ENCODE measurements around the gene TSPAN9. TPM values are rescaled to one million over a fixed set of nuclear protein-coding genes. Genes with fewer than 3 reads are reported as not detected.

Gene TSPAN9
- total RNA-seq, 1 experiment from 2014 or later: 23.0 TPM

- Histone ChIP-seq H3K27ac (no peak overlapping the region), H3K27me3 (replicated peaks) (peaks cover 20% of the 10 kb centered on the region), H3K4me3 (no peak overlapping the region), H3K9me3 (replicated peaks) (no peaks in the 10 kb centered on the region), H3K36me3 (no peaks in the 10 kb centered on the region), H3K4me1 (replicated peaks) (peaks cover 7% of the 10 kb centered on the region; the same call in 1 of the 2 replicates)
- no peak for DNase-seq (ENCODE audit: low read depth in 1 of 2, low spot score in 2 of 2)
These were observed 238.1 kb downstream of the TSPAN9 start for GRCh38 chr12:3315201-3315661.

GRCh38 chr12:3316776-3317480, 239.7 kb downstream of the TSPAN9 start:
- Histone ChIP-seq H3K27me3 (replicated peaks) (peaks cover 20% of the 10 kb centered on the region), H3K9me3 (replicated peaks) (no peaks in the 10 kb centered on the region), H3K27ac (no peak overlapping the region), H3K36me3 (no peaks in the 10 kb centered on the region), H3K4me1 (replicated peaks) (peaks cover 7% of the 10 kb centered on the region; the same call in 1 of the 2 replicates), H3K4me3 (no peak overlapping the region)
- no peak for DNase-seq (ENCODE audit: low read depth in 1 of 2, low spot score in 2 of 2)

- H3K27me3 ChIP-seq (replicated peaks): peaks cover 20% of the 10 kb centered on the region
- H3K4me1 ChIP-seq (replicated peaks): peaks cover 7% of the 10 kb centered on the region; the same call in 1 of the 2 replicates
- no peak for DNase-seq (ENCODE audit: low read depth in 1 of 2, low spot score in 2 of 2)
- no peak overlapping the region for H3K27ac ChIP-seq
- no peak overlapping the region for H3K4me3 ChIP-seq
- no peaks in the 10 kb centered on the region for H3K9me3 ChIP-seq (replicated peaks)
- no peaks in the 10 kb centered on the region for H3K36me3 ChIP-seq
These were observed 240.3 kb downstream of the TSPAN9 start for GRCh38 chr12:3317481-3317815.

GRCh38 chr12:3317841-3318501, 240.8 kb downstream of the TSPAN9 start:
- no peaks in the 10 kb centered on the region for H3K36me3 ChIP-seq
- no peak overlapping the region for H3K27ac ChIP-seq
- H3K9me3 ChIP-seq (replicated peaks): no peaks in the 10 kb centered on the region
- H3K27me3 ChIP-seq (replicated peaks): peaks cover 20% of the 10 kb centered on the region
- peaks cover 7% of the 10 kb centered on the region; the same call in 1 of the 2 replicates for H3K4me1 ChIP-seq (replicated peaks)
- no peak overlapping the region for H3K4me3 ChIP-seq
- no peak for DNase-seq (ENCODE audit: low read depth in 1 of 2, low spot score in 2 of 2)

GRCh38 chr12:3319723-3320492, 242.7 kb downstream of the TSPAN9 start:
- Histone ChIP-seq H3K9me3 (replicated peaks) (no peaks in the 10 kb centered on the region), H3K4me3 (no peak overlapping the region), H3K27ac (no peak overlapping the region), H3K36me3 (no peaks in the 10 kb centered on the region), H3K4me1 (replicated peaks) (no peaks in the 10 kb centered on the region), H3K27me3 (replicated peaks) (peaks cover 27% of the 10 kb centered on the region)
- DNase-seq (ENCODE audit: low read depth in 1 of 2, low spot score in 2 of 2): no peak

GRCh38 chr12:3320881-3321509, 243.8 kb downstream of the TSPAN9 start:
- no peak overlapping the region for H3K27ac ChIP-seq
- peaks cover 29% of the 10 kb centered on the region; the same call in 1 of the 2 replicates for H3K27me3 ChIP-seq (replicated peaks)
- H3K4me1 ChIP-seq (replicated peaks): no peaks in the 10 kb centered on the region

GRCh38 chr12:3321881-3322280, 244.7 kb downstream of the TSPAN9 start:
- Histone ChIP-seq H3K4me3 (no peak overlapping the region), H3K27ac (no peak overlapping the region), H3K9me3 (replicated peaks) (no peaks in the 10 kb centered on the region), H3K36me3 (no peaks in the 10 kb centered on the region), H3K27me3 (replicated peaks) (peaks cover 34% of the 10 kb centered on the region; the same call in 1 of the 2 replicates), H3K4me1 (replicated peaks) (no peaks in the 10 kb centered on the region)
- no peak for DNase-seq (ENCODE audit: low read depth in 1 of 2, low spot score in 2 of 2)

More at GRCh38 chr12:3320881-3321509, 243.8 kb downstream of the TSPAN9 start:
- Histone ChIP-seq H3K36me3 (no peaks in the 10 kb centered on the region), H3K4me3 (no peak overlapping the region), H3K9me3 (replicated peaks) (no peaks in the 10 kb centered on the region)
- DNase-seq (ENCODE audit: low read depth in 1 of 2, low spot score in 2 of 2): no peak

- H3K27ac ChIP-seq: no peak overlapping the region
- no peaks in the 10 kb centered on the region for H3K4me1 ChIP-seq (replicated peaks)
- no peak for DNase-seq (ENCODE audit: low read depth in 1 of 2, low spot score in 2 of 2)
- H3K36me3 ChIP-seq: no peaks in the 10 kb centered on the region
- H3K4me3 ChIP-seq: no peak overlapping the region
- H3K27me3 ChIP-seq (replicated peaks): peaks cover 34% of the 10 kb centered on the region; the same call in 1 of the 2 replicates
- H3K9me3 ChIP-seq (replicated peaks): no peaks in the 10 kb centered on the region
These were observed 246.0 kb downstream of the TSPAN9 start for GRCh38 chr12:3323002-3323685.

GRCh38 chr12:3325736-3326135, 248.6 kb downstream of the TSPAN9 start:
- Histone ChIP-seq H3K4me3 (no peak overlapping the region), H3K4me1 (replicated peaks) (no peaks in the 10 kb centered on the region), H3K27me3 (replicated peaks) (peaks cover 24% of the 10 kb centered on the region; the same call in 1 of the 2 replicates), H3K36me3 (no peaks in the 10 kb centered on the region), H3K9me3 (replicated peaks) (no peaks in the 10 kb centered on the region), H3K27ac (no peak overlapping the region)
- DNase-seq (ENCODE audit: low read depth in 1 of 2, low spot score in 2 of 2): no peak

GRCh38 chr12:3326156-3326849, 249.1 kb downstream of the TSPAN9 start:
- no peak overlapping the region for H3K27ac ChIP-seq
- no peak overlapping the region for H3K4me3 ChIP-seq
- no peaks in the 10 kb centered on the region for H3K36me3 ChIP-seq
- DNase-seq (ENCODE audit: low read depth in 1 of 2, low spot score in 2 of 2): no peak
- H3K27me3 ChIP-seq (replicated peaks): peaks cover 24% of the 10 kb centered on the region; the same call in 1 of the 2 replicates
- no peaks in the 10 kb centered on the region for H3K4me1 ChIP-seq (replicated peaks)
- H3K9me3 ChIP-seq (replicated peaks): no peaks in the 10 kb centered on the region

GRCh38 chr12:3326850-3327780, 249.9 kb downstream of the TSPAN9 start:
- no peak overlapping the region for H3K4me3 ChIP-seq
- H3K27me3 ChIP-seq (replicated peaks): peaks cover 24% of the 10 kb centered on the region; the same call in 1 of the 2 replicates

GRCh38 chr12:3328081-3328480, 250.9 kb downstream of the TSPAN9 start:
- Histone ChIP-seq H3K27ac (no peak overlapping the region), H3K9me3 (replicated peaks) (no peaks in the 10 kb centered on the region), H3K4me1 (replicated peaks) (no peaks in the 10 kb centered on the region), H3K27me3 (replicated peaks) (peaks cover 23% of the 10 kb centered on the region; the same call in 1 of the 2 replicates), H3K36me3 (no peaks in the 10 kb centered on the region), H3K4me3 (no peak overlapping the region)
- DNase-seq (ENCODE audit: low read depth in 1 of 2, low spot score in 2 of 2): no peak

More at GRCh38 chr12:3326850-3327780, 249.9 kb downstream of the TSPAN9 start:
- no peak overlapping the region for H3K27ac ChIP-seq
- H3K36me3 ChIP-seq: no peaks in the 10 kb centered on the region
- DNase-seq (ENCODE audit: low read depth in 1 of 2, low spot score in 2 of 2): no peak
- no peaks in the 10 kb centered on the region for H3K4me1 ChIP-seq (replicated peaks)
- no peaks in the 10 kb centered on the region for H3K9me3 ChIP-seq (replicated peaks)

Measured in SJSA1 (cell line).